Smooth muscle cell (in vitro differentiated cells): ENCODE data around the gene IFI30. TPM values are rescaled to one million over a fixed set of nuclear protein-coding genes. Genes with fewer than 3 reads are reported as not detected.

Source experiments
- DNase-seq: peaks from one replicate; lab custom pipeline; 2025; ENCODE audit not compliant: unreplicated experiment; lab: John Stamatoyannopoulos, UW
- H2AFZ ChIP-seq: fragments of 200-600 bp; sonication (generic); 2 replicates; pipeline ENCODE4 v1.6.0; 2016; ENCODE audit warnings: antibody characterized with exemption, low read depth, mild to moderate bottlenecking
- H3F3A ChIP-seq: fragments of 200-600 bp; sonication (generic); 2 replicates; pipeline ENCODE4 v1.6.0; 2017; ENCODE audit warnings: antibody characterized with exemption, low read depth
- H3K27ac ChIP-seq: fragments of 200-600 bp; sonication (generic); 2 replicates; pipeline ENCODE4 v1.5.1; 2016; ENCODE audit warnings: low read depth, mild to moderate bottlenecking
- H3K27me3 ChIP-seq: fragments of 200-600 bp; sonication (generic); 2 replicates; pipeline ENCODE4 v1.6.1; 2016; ENCODE audit warnings: low read depth, mild to moderate bottlenecking
- H3K36me3 ChIP-seq: fragments of 200-600 bp; sonication (generic); 2 replicates; pipeline ENCODE4 v1.5.1; 2016; ENCODE audit warnings: low read depth
- H3K4me1 ChIP-seq: fragments of 200-600 bp; sonication (generic); 2 replicates; pipeline ENCODE4 v1.5.1; 2016; ENCODE audit warnings: low read depth
- H3K4me2 ChIP-seq: fragments of 200-600 bp; sonication (generic); 2 replicates; pipeline ENCODE4 v1.6.0; 2016; ENCODE audit warnings: mild to moderate bottlenecking
- H3K4me3 ChIP-seq: fragments of 200-600 bp; sonication (generic); 2 replicates; pipeline ENCODE4 v1.5.1; 2016; ENCODE audit warnings: mild to moderate bottlenecking
- H3K79me2 ChIP-seq: fragments of 200-600 bp; sonication (generic); 2 replicates; pipeline ENCODE4 v1.6.0; 2016; ENCODE audit warnings: low read depth, mild to moderate bottlenecking
- H3K9ac ChIP-seq: fragments of 200-600 bp; sonication (generic); 2 replicates; pipeline ENCODE4 v1.6.0; 2016; ENCODE audit warnings: low read depth
- H3K9me3 ChIP-seq: fragments of 200-600 bp; sonication (generic); replicated peaks from 2 replicates; pipeline ENCODE4 v1.5.1; 2016; ENCODE audit warnings: low read depth
- H4K20me1 ChIP-seq: fragments of 200-600 bp; sonication (generic); 2 replicates; pipeline ENCODE4 v1.6.0; 2016; ENCODE audit warnings: low read depth
- CTCF ChIP-seq: fragments of 200-600 bp; sonication (generic); IDR thresholded peaks from 2 replicates; pipeline ENCODE4 v1.5.1; 2017; ENCODE audit warnings: borderline replicate concordance, mild to moderate bottlenecking, antibody characterized with exemption; ENCODE audit not compliant: insufficient read depth, poor library complexity, severe bottlenecking
- WGBS: methylation state at CpG from one replicate; pipeline ENCODE4 v1.1.7; 2016; ENCODE audit warnings: low lambda C conversion rate; 5-methylcytosine and 5-hydroxymethylcytosine counted together
- polyA plus RNA-seq: library from polyadenylated mRNA; unstranded; fragments of >200 nt; fragmentation: Nextera tagmentation; extraction: Ambion mirVana; gene quantifications from 2 replicates; pipeline ENCODE4 v1.2.1, GENCODE V29; 2016
- total RNA-seq: library from RNA; depleted of rRNA; stranded (reverse); fragments of >200 nt; gene quantifications from 2 replicates; pipeline ENCODE4 v1.2.3, GENCODE V29; 2014

IFI30 gene
- total and polyA plus RNA-seq, 2 experiments from 2014 or later = 0.87 to 2.9 TPM

GRCh38 chr19:18214779-18215433 is 41.3 kb downstream of the IFI30 start:
- H3K27ac ChIP-seq = no peak overlapping the region
- no peaks in the 10 kb centered on the region for H3K4me1 ChIP-seq
- H3K9ac ChIP-seq = no peak overlapping the region
- no peak for TF ChIP-seq CTCF
- no peaks in the 10 kb centered on the region for H3F3A ChIP-seq
- H3K4me3 ChIP-seq = no peak overlapping the region
- no peaks in the 10 kb centered on the region for H4K20me1 ChIP-seq
- H3K79me2 ChIP-seq = no peaks in the 10 kb centered on the region
- 71% methylated on average over 7 of the region's 7 CpGs for WGBS
- DNase-seq = no peak
- H3K4me2 ChIP-seq = no peak overlapping the region
- no peaks in the 10 kb centered on the region for H3K36me3 ChIP-seq
- H3K27me3 ChIP-seq = no peaks in the 10 kb centered on the region
- H2AFZ ChIP-seq = no peak overlapping the region
- no peaks in the 10 kb centered on the region for H3K9me3 ChIP-seq

GRCh38 chr19:18216789-18217188 is 43.2 kb downstream of the IFI30 start:
- no peaks in the 10 kb centered on the region for H3K36me3 ChIP-seq
- H3K4me3 ChIP-seq = no peak overlapping the region
- H3K4me2 ChIP-seq = no peak overlapping the region
- DNase-seq = no peak
- H3K9me3 ChIP-seq = no peaks in the 10 kb centered on the region
- no peak overlapping the region for H2AFZ ChIP-seq
- 90% methylated on average over 8 of the region's 8 CpGs for WGBS
- no peaks in the 10 kb centered on the region for H3F3A ChIP-seq
- no peak overlapping the region for H3K9ac ChIP-seq
- H3K4me1 ChIP-seq = no peaks in the 10 kb centered on the region
- peaks cover 6% of the 10 kb centered on the region for H3K27me3 ChIP-seq
- no peaks in the 10 kb centered on the region for H3K79me2 ChIP-seq
- no peak for TF ChIP-seq CTCF
- no peak overlapping the region for H3K27ac ChIP-seq
- H4K20me1 ChIP-seq = no peaks in the 10 kb centered on the region

DNA sequence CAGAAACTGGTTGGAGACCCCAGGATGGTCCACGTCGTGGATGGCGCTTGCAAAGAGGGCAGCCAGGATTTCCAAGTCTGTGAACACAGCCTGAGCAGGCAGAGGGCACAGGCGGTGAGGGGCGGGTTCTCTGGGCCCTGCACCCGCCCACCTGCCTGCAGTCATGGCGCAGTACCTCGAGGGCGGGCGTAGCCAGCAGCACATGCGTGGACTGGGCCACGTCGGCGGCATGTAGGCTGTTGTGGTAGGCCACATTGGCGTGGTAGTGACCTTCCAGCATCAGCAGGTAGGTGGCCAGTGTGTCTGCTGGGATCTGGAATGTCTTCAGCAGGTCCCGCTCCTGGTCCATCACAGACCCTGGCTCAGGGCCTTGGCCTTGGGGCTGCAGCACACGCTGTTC is 44.5 kb downstream of the IFI30 start:
- H3F3A ChIP-seq = no peaks in the 10 kb centered on the region
- H3K4me1 ChIP-seq = no peaks in the 10 kb centered on the region
- no peaks in the 10 kb centered on the region for H3K36me3 ChIP-seq
- H3K4me3 ChIP-seq = no peak overlapping the region
- H4K20me1 ChIP-seq = no peaks in the 10 kb centered on the region
- peaks cover 6% of the 10 kb centered on the region for H3K27me3 ChIP-seq
- no peak overlapping the region for H3K27ac ChIP-seq
- H3K9me3 ChIP-seq = no peaks in the 10 kb centered on the region
- H3K79me2 ChIP-seq = no peaks in the 10 kb centered on the region
- TF ChIP-seq CTCF = no peak
- H2AFZ ChIP-seq = no peak overlapping the region
- no peak overlapping the region for H3K9ac ChIP-seq
- H3K4me2 ChIP-seq = no peak overlapping the region
- no peak for DNase-seq
- WGBS = 91% methylated on average over 17 of the region's 17 CpGs

DNA sequence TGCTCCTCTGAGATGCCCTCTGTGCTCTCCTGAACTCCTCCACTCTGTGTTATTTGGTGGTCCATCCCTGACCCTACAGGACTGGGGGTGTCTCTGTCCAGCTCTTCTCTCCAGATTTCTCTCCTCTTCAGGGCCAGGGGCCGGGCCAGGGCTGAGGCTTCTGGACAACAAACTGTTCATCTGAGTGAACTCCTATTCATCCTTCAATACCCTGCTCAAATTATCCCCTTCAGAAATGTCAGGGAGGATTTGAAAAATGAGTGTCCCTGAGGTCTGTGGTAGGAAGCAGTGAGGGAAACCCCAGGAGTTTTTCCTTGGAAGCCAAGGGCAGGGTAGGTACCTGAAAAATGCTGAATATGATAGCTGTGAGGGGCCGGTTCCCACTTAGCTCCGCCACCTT is 45.0 kb downstream of the IFI30 start:
- WGBS = 72% methylated on average over 3 of the region's 3 CpGs
- TF ChIP-seq CTCF = no peak
- H3K36me3 ChIP-seq = no peaks in the 10 kb centered on the region
- no peaks in the 10 kb centered on the region for H4K20me1 ChIP-seq
- peaks cover 6% of the 10 kb centered on the region for H3K27me3 ChIP-seq
- H3K4me1 ChIP-seq = no peaks in the 10 kb centered on the region
- H3K4me3 ChIP-seq = no peak overlapping the region
- no peak overlapping the region for H2AFZ ChIP-seq
- H3K27ac ChIP-seq = no peak overlapping the region
- no peak for DNase-seq
- no peak overlapping the region for H3K9ac ChIP-seq
- H3K9me3 ChIP-seq = no peaks in the 10 kb centered on the region
- no peaks in the 10 kb centered on the region for H3F3A ChIP-seq
- H3K79me2 ChIP-seq = no peaks in the 10 kb centered on the region
- H3K4me2 ChIP-seq = no peak overlapping the region
